Measurements from ENCODE around the gene HLA-DMB.

The HLA-DMB gene

GRCh38 chr6:32885698-32886286 lies 55.0 kb downstream of the HLA-DMB start:
- Histone ChIP-seq H3K9me2 (replicated peaks; ENCODE audit: control insufficient read depth, low read length) (no peaks in the 10 kb centered on the region), H3K36me3 (ENCODE audit: control insufficient read depth, low read length) (no peaks in the 10 kb centered on the region), H3K4me1 (ENCODE audit: control insufficient read depth, low read length) (peaks cover 64% of the 10 kb centered on the region), H3K4me2 (ENCODE audit: low read length) (no peak overlapping the region), H3F3A (ENCODE audit: control insufficient read depth, insufficient read depth) (peaks cover 12% of the 10 kb centered on the region), H3K27ac (ENCODE audit: low read depth, low read length) (no peak overlapping the region), H3K9me3 (ENCODE audit: control insufficient read depth, insufficient read depth, low read length) (no peaks in the 10 kb centered on the region), H4K20me1 (ENCODE audit: control insufficient read depth, insufficient read depth, low read depth, low read length) (no peaks in the 10 kb centered on the region), H3K4me3 (ENCODE audit: low read length) (no peak overlapping the region), H3K79me2 (ENCODE audit: control insufficient read depth, low read length) (no peaks in the 10 kb centered on the region), H3K27me3 (ENCODE audit: control insufficient read depth, low read length) (no peaks in the 10 kb centered on the region)
- TF ChIP-seq EZH2phosphoT487 (IDR thresholded peaks at IDR 0.05; ENCODE audit: borderline replicate concordance, low read length) (no peak), CTCF (IDR thresholded peaks at IDR 0.05; ENCODE audit: low read depth, low read length, poor library complexity, severe bottlenecking) (peak; percentile 72)

Data from DOHH2 (cell line).